OCI-LY3 (cell line): Measurements from ENCODE around the gene DNM3.

Experiments
- H2AFZ ChIP-seq: fragments of 200-600, 300-600 bp; shearing (Covaris generic); 2 replicates; pipeline ENCODE4 v1.6.0; 2014; ENCODE audit warnings: antibody characterized with exemption, low read depth, low read length
- H3K27ac ChIP-seq: fragments of 200-600, 300-600 bp; sonication (generic); 2 replicates; pipeline ENCODE4 v1.5.1; 2014; ENCODE audit warnings: mild to moderate bottlenecking, low read length, moderate library complexity, mixed read lengths
- H3K27me3 ChIP-seq: fragments of 200-600, 300-600 bp; sonication (generic); 2 replicates; pipeline ENCODE4 v1.6.1; 2014; ENCODE audit warnings: low read depth, low read length, mixed read lengths
- H3K36me3 ChIP-seq: fragments of 200-600, 300-600 bp; sonication (generic); replicated peaks from 2 replicates; pipeline ENCODE3; 2014; ENCODE audit warnings: low read depth, low read length, mixed read lengths
- H3K4me1 ChIP-seq: fragments of 300-600, 200-600 bp; sonication (generic); 2 replicates; pipeline ENCODE4 v1.6.1; 2014; ENCODE audit warnings: low read length, mixed read lengths
- H3K4me2 ChIP-seq: fragments of 200-600, 300-600 bp; sonication (generic); 2 replicates; pipeline ENCODE4 v1.6.1; 2014; ENCODE audit warnings: low read length, mixed read lengths
- H3K4me3 ChIP-seq: fragments of 300-600, 200-600 bp; sonication (generic); 2 replicates; pipeline ENCODE4 v1.5.1; 2014; ENCODE audit warnings: antibody characterized with exemption, mild to moderate bottlenecking, low read length, moderate library complexity
- H3K79me2 ChIP-seq: fragments of 300-600, 200-600 bp; shearing (Covaris generic); 2 replicates; pipeline ENCODE4 v1.6.1; 2014; ENCODE audit warnings: mild to moderate bottlenecking, low read length, mixed read lengths
- H3K9ac ChIP-seq: fragments of 300-600, 200-600 bp; shearing (Covaris generic); 2 replicates; pipeline ENCODE4 v1.6.0; 2014; ENCODE audit warnings: mild to moderate bottlenecking, low read length, moderate library complexity
- H3K9me3 ChIP-seq: fragments of 200-600, 300-600 bp; shearing (Covaris generic); 2 replicates; pipeline ENCODE4 v1.6.1; 2014; ENCODE audit warnings: low read length, mixed read lengths; ENCODE audit not compliant: insufficient read depth
- H4K20me1 ChIP-seq: fragments of 200-600, 300-600 bp; sonication (generic); 2 replicates; pipeline ENCODE4 v1.6.1; 2016; ENCODE audit warnings: low read length, mixed read lengths; ENCODE audit not compliant: insufficient read depth
- CTCF ChIP-seq: fragments of 200-600, 300-600 bp; sonication (generic); IDR thresholded peaks from 2 replicates; pipeline ENCODE4 v1.5.1; 2014; ENCODE audit warnings: antibody characterized with exemption, low read length, low read depth
- EZH2phosphoT487 ChIP-seq: fragments of 200-600 bp; shearing (Covaris generic); IDR thresholded peaks from 2 replicates; pipeline ENCODE4 v1.6.1; 2018; ENCODE audit warnings: antibody characterized with exemption, mixed run types, low read depth

Gene DNM3

GRCh38 chr1:172140072-172140471 lies 298.8 kb downstream of the DNM3 start:
- H3K36me3 ChIP-seq = no peaks in the 10 kb centered on the region
- no peaks in the 10 kb centered on the region for H3K27me3 ChIP-seq
- H3K4me3 ChIP-seq = no peak overlapping the region
- H2AFZ ChIP-seq = no peak overlapping the region
- H3K4me2 ChIP-seq = no peak overlapping the region
- no peaks in the 10 kb centered on the region for H3K79me2 ChIP-seq
- H3K9ac ChIP-seq = no peak overlapping the region
- no peak overlapping the region for H3K27ac ChIP-seq
- TF ChIP-seq EZH2phosphoT487 (no peak), CTCF (no peak)
- H4K20me1 ChIP-seq = no peaks in the 10 kb centered on the region
- H3K4me1 ChIP-seq = no peaks in the 10 kb centered on the region
- no peaks in the 10 kb centered on the region for H3K9me3 ChIP-seq

GRCh38 chr1:172140591-172140990 lies 299.3 kb downstream of the DNM3 start:
- Histone ChIP-seq H4K20me1 (no peaks in the 10 kb centered on the region), H3K9ac (no peak overlapping the region), H3K27me3 (no peaks in the 10 kb centered on the region), H2AFZ (no peak overlapping the region), H3K4me3 (no peak overlapping the region), H3K27ac (no peak overlapping the region), H3K4me2 (no peak overlapping the region), H3K36me3 (no peaks in the 10 kb centered on the region), H3K4me1 (no peaks in the 10 kb centered on the region), H3K79me2 (no peaks in the 10 kb centered on the region), H3K9me3 (no peaks in the 10 kb centered on the region)
- TF ChIP-seq EZH2phosphoT487 (no peak), CTCF (no peak)

GRCh38 chr1:172141341-172141881 lies 300.1 kb downstream of the DNM3 start:
- no peak overlapping the region for H3K27ac ChIP-seq
- H2AFZ ChIP-seq = no peak overlapping the region
- H3K9ac ChIP-seq = no peak overlapping the region
- no peaks in the 10 kb centered on the region for H3K79me2 ChIP-seq
- H4K20me1 ChIP-seq = no peaks in the 10 kb centered on the region
- no peaks in the 10 kb centered on the region for H3K4me1 ChIP-seq
- H3K36me3 ChIP-seq = no peaks in the 10 kb centered on the region
- no peaks in the 10 kb centered on the region for H3K27me3 ChIP-seq
- TF ChIP-seq CTCF = no peak
- no peak for TF ChIP-seq EZH2phosphoT487
- no peak overlapping the region for H3K4me2 ChIP-seq
- no peaks in the 10 kb centered on the region for H3K9me3 ChIP-seq
- H3K4me3 ChIP-seq = no peak overlapping the region

- no peaks in the 10 kb centered on the region for H4K20me1 ChIP-seq
- H3K27me3 ChIP-seq = no peaks in the 10 kb centered on the region
- no peaks in the 10 kb centered on the region for H3K79me2 ChIP-seq
- no peaks in the 10 kb centered on the region for H3K9me3 ChIP-seq
- no peak overlapping the region for H3K4me2 ChIP-seq
- no peaks in the 10 kb centered on the region for H3K4me1 ChIP-seq
- H3K36me3 ChIP-seq = no peaks in the 10 kb centered on the region
- no peak for TF ChIP-seq CTCF
- TF ChIP-seq EZH2phosphoT487 = no peak
- H3K9ac ChIP-seq = no peak overlapping the region
- H3K4me3 ChIP-seq = no peak overlapping the region
- H3K27ac ChIP-seq = no peak overlapping the region
- H2AFZ ChIP-seq = no peak overlapping the region
These were observed 301.0 kb downstream of the DNM3 start for GRCh38 chr1:172142324-172142723.
